ENCODE data around the gene PRPF18. TPM values are rescaled to one million over a fixed set of nuclear protein-coding genes. Genes with fewer than 3 reads are reported as not detected.

The PRPF18 gene
- total and polyA plus RNA-seq, 2 donors (not counting 1 experiment from before 2014, with no cell fraction given), result 28.8 to 30.1 TPM

DNA sequence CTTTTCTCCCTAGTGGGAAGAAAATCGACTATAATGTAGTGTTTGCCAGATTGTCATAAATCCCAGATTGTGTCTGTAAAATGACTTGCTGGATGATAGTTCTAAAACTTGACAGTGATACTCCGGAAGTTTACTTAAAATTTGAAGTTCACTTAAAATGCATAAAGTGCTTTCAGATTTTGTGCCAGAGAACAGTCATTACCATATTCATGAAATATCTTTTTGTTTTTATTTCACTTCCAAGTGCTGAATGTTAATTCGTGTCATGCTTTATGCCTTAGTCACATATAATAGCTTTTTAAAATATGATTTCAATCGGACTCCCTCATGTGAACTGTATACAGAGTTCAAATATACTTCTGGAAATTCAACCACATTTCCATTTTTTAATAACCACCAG is 30.4 kb downstream of the PRPF18 start:
- H3K4me1 ChIP-seq (ENCODE audit: control insufficient read depth, extremely low read depth, insufficient read depth, low read length), result peaks cover 11% of the 10 kb centered on the region
- no peaks in the 10 kb centered on the region for H3K27me3 ChIP-seq (ENCODE audit: control insufficient read depth, insufficient read depth, low read length)
- H3K36me3 ChIP-seq (ENCODE audit: control insufficient read depth, insufficient read depth, low read length), result no peaks in the 10 kb centered on the region
- H3K9ac ChIP-seq (ENCODE audit: insufficient read depth, low read length), result no peak overlapping the region
- H3K4me3 ChIP-seq (replicated peaks in 1 of 4; ENCODE audit: control extremely low read depth in 1 of 4, insufficient read depth in 1 of 4, low read depth in 3 of 4, low read length in 4 of 4), result no peak overlapping the region
- H3K9me3 ChIP-seq (ENCODE audit: control insufficient read depth, insufficient read depth, low read depth, low read length), result no peaks in the 10 kb centered on the region
- H3K4me2 ChIP-seq (ENCODE audit: extremely low read depth, insufficient read depth, low read length), result peak overlapping the region; percentile 17
- no peaks in the 10 kb centered on the region for H3K79me2 ChIP-seq (ENCODE audit: control insufficient read depth, insufficient read depth, low read length)
- TF ChIP-seq EZH2 (IDR thresholded peaks at IDR 0.05; ENCODE audit: low read length, missing control alignments), result no peak
- TF ChIP-seq, protein P1, sequence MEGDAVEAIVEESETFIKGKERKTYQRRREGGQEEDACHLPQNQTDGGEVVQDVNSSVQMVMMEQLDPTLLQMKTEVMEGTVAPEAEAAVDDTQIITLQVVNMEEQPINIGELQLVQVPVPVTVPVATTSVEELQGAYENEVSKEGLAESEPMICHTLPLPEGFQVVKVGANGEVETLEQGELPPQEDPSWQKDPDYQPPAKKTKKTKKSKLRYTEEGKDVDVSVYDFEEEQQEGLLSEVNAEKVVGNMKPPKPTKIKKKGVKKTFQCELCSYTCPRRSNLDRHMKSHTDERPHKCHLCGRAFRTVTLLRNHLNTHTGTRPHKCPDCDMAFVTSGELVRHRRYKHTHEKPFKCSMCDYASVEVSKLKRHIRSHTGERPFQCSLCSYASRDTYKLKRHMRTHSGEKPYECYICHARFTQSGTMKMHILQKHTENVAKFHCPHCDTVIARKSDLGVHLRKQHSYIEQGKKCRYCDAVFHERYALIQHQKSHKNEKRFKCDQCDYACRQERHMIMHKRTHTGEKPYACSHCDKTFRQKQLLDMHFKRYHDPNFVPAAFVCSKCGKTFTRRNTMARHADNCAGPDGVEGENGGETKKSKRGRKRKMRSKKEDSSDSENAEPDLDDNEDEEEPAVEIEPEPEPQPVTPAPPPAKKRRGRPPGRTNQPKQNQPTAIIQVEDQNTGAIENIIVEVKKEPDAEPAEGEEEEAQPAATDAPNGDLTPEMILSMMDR (conservative IDR thresholded peaks at IDR 0.05 in 1 of 2, IDR thresholded peaks at IDR 0.05 in 1 of 2; ENCODE audit: low read depth in 1 of 2, low read length in 2 of 2), result no peak
- DNase-seq (ENCODE audit: low read depth in 2 of 2), result peak; percentile 46 to 78
- no peak overlapping the region for H2AFZ ChIP-seq (ENCODE audit: low read length)
- no peaks in the 10 kb centered on the region for H4K20me1 ChIP-seq (ENCODE audit: control insufficient read depth, extremely low read depth, insufficient read depth, low read length)
- H3K27ac ChIP-seq (ENCODE audit: insufficient read depth, low read length), result peak overlapping the region; percentile 50

DNA sequence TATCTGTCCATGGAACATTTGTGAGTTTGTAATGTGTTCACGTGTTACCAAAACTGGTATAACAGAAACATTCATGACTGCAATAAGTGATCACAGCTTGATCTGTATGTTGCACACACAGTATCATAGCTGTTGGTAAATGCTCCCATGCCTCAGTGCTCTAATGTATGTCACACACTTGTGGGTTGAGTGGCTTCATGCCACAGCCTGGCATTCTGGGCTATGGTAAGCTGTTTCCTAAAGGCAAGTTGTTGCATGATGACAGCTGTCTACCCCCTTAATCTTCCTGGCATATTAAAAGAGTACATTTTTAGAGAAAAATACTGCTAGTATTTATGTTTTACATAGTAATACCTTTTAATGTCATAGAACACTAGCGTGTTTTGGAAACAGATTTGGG is 35.2 kb downstream of the PRPF18 start:
- no peak overlapping the region for H3K27ac ChIP-seq (ENCODE audit: insufficient read depth, low read length)
- TF ChIP-seq, protein P1 (conservative IDR thresholded peaks at IDR 0.05 in 1 of 2, IDR thresholded peaks at IDR 0.05 in 1 of 2; ENCODE audit: low read depth in 1 of 2, low read length in 2 of 2), result no peak
- TF ChIP-seq EZH2 (IDR thresholded peaks at IDR 0.05; ENCODE audit: low read length, missing control alignments), result no peak
- H3K9ac ChIP-seq (ENCODE audit: insufficient read depth, low read length), result no peak overlapping the region
- H3K27me3 ChIP-seq (ENCODE audit: control insufficient read depth, insufficient read depth, low read length), result no peaks in the 10 kb centered on the region
- no peaks in the 10 kb centered on the region for H3K36me3 ChIP-seq (ENCODE audit: control insufficient read depth, insufficient read depth, low read length)
- no peaks in the 10 kb centered on the region for H3K4me1 ChIP-seq (ENCODE audit: control insufficient read depth, extremely low read depth, insufficient read depth, low read length)
- DNase-seq (ENCODE audit: low read depth in 2 of 2), result no peak
- no peaks in the 10 kb centered on the region for H4K20me1 ChIP-seq (ENCODE audit: control insufficient read depth, extremely low read depth, insufficient read depth, low read length)
- H2AFZ ChIP-seq (ENCODE audit: low read length), result no peak overlapping the region
- no peak overlapping the region for H3K4me2 ChIP-seq (ENCODE audit: extremely low read depth, insufficient read depth, low read length)
- no peaks in the 10 kb centered on the region for H3K79me2 ChIP-seq (ENCODE audit: control insufficient read depth, insufficient read depth, low read length)
- no peak overlapping the region for H3K4me3 ChIP-seq (replicated peaks in 1 of 4; ENCODE audit: control extremely low read depth in 1 of 4, insufficient read depth in 1 of 4, low read depth in 3 of 4, low read length in 4 of 4)
- no peaks in the 10 kb centered on the region for H3K9me3 ChIP-seq (ENCODE audit: control insufficient read depth, insufficient read depth, low read depth, low read length)

DNA sequence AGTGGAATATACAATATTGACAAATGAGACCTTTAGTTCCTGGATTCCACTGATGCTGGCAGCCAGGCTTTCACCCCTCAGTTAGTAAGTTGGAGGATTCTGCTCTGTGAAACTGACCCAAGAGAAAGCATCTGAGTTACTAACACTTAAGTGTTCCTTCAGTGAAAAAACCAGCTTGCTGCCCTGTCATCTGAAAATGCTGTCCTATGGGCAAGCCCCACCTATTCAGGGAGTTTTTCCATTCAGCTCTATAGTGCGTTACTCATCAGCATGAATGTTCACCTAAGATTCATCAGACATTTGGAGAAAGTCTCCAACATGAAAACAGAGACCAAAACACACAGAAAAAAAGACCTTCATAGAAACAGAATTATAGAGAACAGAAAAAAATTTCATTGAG is 37.9 kb downstream of the PRPF18 start:
- H3K9ac ChIP-seq (ENCODE audit: insufficient read depth, low read length), result no peak overlapping the region
- no peak overlapping the region for H3K27ac ChIP-seq (ENCODE audit: insufficient read depth, low read length)
- no peaks in the 10 kb centered on the region for H3K9me3 ChIP-seq (ENCODE audit: control insufficient read depth, insufficient read depth, low read depth, low read length)
- no peak overlapping the region for H3K4me3 ChIP-seq (replicated peaks in 1 of 4; ENCODE audit: control extremely low read depth in 1 of 4, insufficient read depth in 1 of 4, low read depth in 3 of 4, low read length in 4 of 4)
- TF ChIP-seq, protein P1 (conservative IDR thresholded peaks at IDR 0.05 in 1 of 2, IDR thresholded peaks at IDR 0.05 in 1 of 2; ENCODE audit: low read depth in 1 of 2, low read length in 2 of 2), result no peak
- TF ChIP-seq EZH2 (IDR thresholded peaks at IDR 0.05; ENCODE audit: low read length, missing control alignments), result no peak
- H2AFZ ChIP-seq (ENCODE audit: low read length), result no peak overlapping the region
- no peaks in the 10 kb centered on the region for H3K27me3 ChIP-seq (ENCODE audit: control insufficient read depth, insufficient read depth, low read length)
- no peaks in the 10 kb centered on the region for H3K4me1 ChIP-seq (ENCODE audit: control insufficient read depth, extremely low read depth, insufficient read depth, low read length)
- H4K20me1 ChIP-seq (ENCODE audit: control insufficient read depth, extremely low read depth, insufficient read depth, low read length), result no peaks in the 10 kb centered on the region
- H3K36me3 ChIP-seq (ENCODE audit: control insufficient read depth, insufficient read depth, low read length), result no peaks in the 10 kb centered on the region
- H3K79me2 ChIP-seq (ENCODE audit: control insufficient read depth, insufficient read depth, low read length), result no peaks in the 10 kb centered on the region
- DNase-seq (ENCODE audit: low read depth in 2 of 2), result no peak
- no peak overlapping the region for H3K4me2 ChIP-seq (ENCODE audit: extremely low read depth, insufficient read depth, low read length)

Data from fibroblast of lung (primary cell).